ENCODE data around the gene PARD3.

DNA sequence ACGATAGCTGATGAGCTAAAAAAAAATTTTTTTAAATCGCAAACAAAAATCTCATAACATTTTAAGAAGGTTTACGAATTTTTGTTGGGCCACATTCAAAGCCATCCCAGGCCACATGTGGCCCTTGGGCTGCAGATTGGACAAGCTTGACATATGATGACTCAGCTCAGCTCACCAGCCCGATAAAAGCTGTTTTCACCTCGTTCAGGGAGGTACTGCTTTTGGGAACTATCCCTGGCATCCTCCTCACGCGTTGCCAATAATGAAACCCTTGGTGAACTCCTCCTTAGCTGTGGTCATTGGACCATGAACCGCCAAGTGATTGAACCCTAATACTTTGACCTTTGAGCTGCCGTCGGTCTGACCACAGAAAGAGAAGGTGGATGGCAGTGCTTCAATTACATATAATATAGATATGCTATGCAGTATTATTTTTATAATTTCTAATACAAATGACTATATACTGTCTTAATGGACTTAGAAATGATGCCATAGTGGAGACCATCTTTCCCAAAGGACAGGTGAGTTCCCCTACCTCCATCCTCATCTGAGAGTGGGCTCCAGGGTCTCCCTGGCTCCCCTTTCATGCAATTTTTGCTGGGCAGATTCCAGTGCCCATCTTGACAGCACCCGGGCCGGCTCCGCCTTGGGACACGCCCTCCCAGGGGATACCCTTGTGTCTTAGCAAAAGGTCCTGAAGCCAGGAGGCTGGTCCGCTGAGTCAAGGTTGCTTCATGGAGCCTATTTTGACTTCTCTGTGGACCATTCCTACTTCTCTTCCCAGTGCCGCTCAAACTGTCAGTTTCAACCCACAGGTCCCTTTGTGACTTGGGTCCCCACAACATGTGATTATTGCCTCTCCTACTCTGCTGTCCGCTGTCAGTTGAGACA lies 707.2 kb downstream of the PARD3 start:
- TF ChIP-seq POLR2A (IDR thresholded peaks at IDR 0.05): no peak
- TF ChIP-seq, protein P1, sequence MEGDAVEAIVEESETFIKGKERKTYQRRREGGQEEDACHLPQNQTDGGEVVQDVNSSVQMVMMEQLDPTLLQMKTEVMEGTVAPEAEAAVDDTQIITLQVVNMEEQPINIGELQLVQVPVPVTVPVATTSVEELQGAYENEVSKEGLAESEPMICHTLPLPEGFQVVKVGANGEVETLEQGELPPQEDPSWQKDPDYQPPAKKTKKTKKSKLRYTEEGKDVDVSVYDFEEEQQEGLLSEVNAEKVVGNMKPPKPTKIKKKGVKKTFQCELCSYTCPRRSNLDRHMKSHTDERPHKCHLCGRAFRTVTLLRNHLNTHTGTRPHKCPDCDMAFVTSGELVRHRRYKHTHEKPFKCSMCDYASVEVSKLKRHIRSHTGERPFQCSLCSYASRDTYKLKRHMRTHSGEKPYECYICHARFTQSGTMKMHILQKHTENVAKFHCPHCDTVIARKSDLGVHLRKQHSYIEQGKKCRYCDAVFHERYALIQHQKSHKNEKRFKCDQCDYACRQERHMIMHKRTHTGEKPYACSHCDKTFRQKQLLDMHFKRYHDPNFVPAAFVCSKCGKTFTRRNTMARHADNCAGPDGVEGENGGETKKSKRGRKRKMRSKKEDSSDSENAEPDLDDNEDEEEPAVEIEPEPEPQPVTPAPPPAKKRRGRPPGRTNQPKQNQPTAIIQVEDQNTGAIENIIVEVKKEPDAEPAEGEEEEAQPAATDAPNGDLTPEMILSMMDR (IDR thresholded peaks at IDR 0.05): no peak
